Mucosa of rectum (tissue), 2 donors: ENCODE results near the gene FOXB2.

ENCODE experiments used
- H3K27ac ChIP-seq, 2 donors: one replicate each; pipeline ENCODE4 v1.7.0; 2013; ENCODE audit warnings: inconsistent platforms in 2 of 2, low read depth in 2 of 2, low read length in 2 of 2
- H3K27me3 ChIP-seq, 2 donors: one replicate each; pipeline ENCODE4 v1.7.0; 2013; ENCODE audit warnings: low read length in 2 of 2; ENCODE audit not compliant: control insufficient read depth in 2 of 2, insufficient read depth in 2 of 2
- H3K36me3 ChIP-seq, 2 donors: one replicate each; pipeline ENCODE4 v1.7.0; 2013; ENCODE audit warnings: low read length in 2 of 2; ENCODE audit not compliant: control insufficient read depth in 2 of 2, insufficient read depth in 2 of 2
- H3K4me1 ChIP-seq, 2 donors: one replicate each; pipeline ENCODE4 v1.7.0; 2013; ENCODE audit warnings: low read length in 2 of 2, mild to moderate bottlenecking in 1 of 2; ENCODE audit not compliant: control insufficient read depth in 2 of 2, insufficient read depth in 2 of 2
- H3K4me3 ChIP-seq, 2 donors: one replicate each; pipeline ENCODE4 v1.7.0; 2013; ENCODE audit warnings: low read length in 2 of 2
- H3K9ac ChIP-seq, 2 donors: one replicate each; pipeline ENCODE4 v1.7.0; 2013; ENCODE audit warnings: low read length in 2 of 2, low read depth in 1 of 2, mild to moderate bottlenecking in 1 of 2
- H3K9me3 ChIP-seq, 2 donors: one replicate each; pipeline ENCODE4 v1.7.0; 2013; ENCODE audit warnings: low read length in 2 of 2; ENCODE audit not compliant: control insufficient read depth in 2 of 2
- donor health status: healthy.
- donor health status: Normal muscosa, but diverticular disease.

Gene FOXB2

GRCh38 chr9:77015327-77016048, 4.0 kb upstream of the FOXB2 start:
- Histone ChIP-seq H3K36me3 (no peaks in the 10 kb centered on the region), H3K27ac (no peak overlapping the region), H3K9me3 (no peaks in the 10 kb centered on the region), H3K9ac (no peak overlapping the region), H3K27me3 (peaks cover 79 to 94% of the 10 kb centered on the region in 2 donors), H3K4me3 (no peak overlapping the region), H3K4me1 (peaks cover 0 to 2% of the 10 kb centered on the region in 2 donors)

GRCh38 chr9:77016121-77016525, 3.3 kb upstream of the FOXB2 start:
- Histone ChIP-seq H3K27me3 (peaks cover 80 to 96% of the 10 kb centered on the region in 2 donors), H3K9me3 (peaks cover 0 to under 1% of the 10 kb centered on the region in 2 donors), H3K4me3 (no peak overlapping the region), H3K27ac (no peak overlapping the region), H3K4me1 (peaks cover 3% of the 10 kb centered on the region in 2 donors), H3K9ac (no peak overlapping the region), H3K36me3 (no peaks in the 10 kb centered on the region)

GRCh38 chr9:77016526-77017504, 2.6 kb upstream of the FOXB2 start:
- H3K9ac ChIP-seq = no peak overlapping the region
- H3K9me3 ChIP-seq = peaks cover 0 to 2% of the 10 kb centered on the region in 2 donors
- H3K36me3 ChIP-seq = no peaks in the 10 kb centered on the region
- H3K4me1 ChIP-seq = peaks cover 3 to 5% of the 10 kb centered on the region in 2 donors
- H3K27me3 ChIP-seq = peaks cover 85 to 97% of the 10 kb centered on the region in 2 donors
- H3K27ac ChIP-seq = no peak overlapping the region
- no peak overlapping the region for H3K4me3 ChIP-seq

GRCh38 chr9:77017505-77017894, 2.0 kb upstream of the FOXB2 start:
- Histone ChIP-seq H3K27ac (no peak overlapping the region), H3K4me3 (no peak overlapping the region), H3K27me3 (peaks cover 87 to 97% of the 10 kb centered on the region in 2 donors), H3K9me3 (peaks cover 0 to 2% of the 10 kb centered on the region in 2 donors), H3K4me1 (peaks cover 3 to 5% of the 10 kb centered on the region in 2 donors), H3K9ac (no peak overlapping the region), H3K36me3 (no peaks in the 10 kb centered on the region)

- no peak overlapping the region for H3K9ac ChIP-seq
Measured at GRCh38 chr9:77018058-77018968, 1.1 kb upstream of the FOXB2 start.

GRCh38 chr9:77018969-77019235, 553 bp upstream of the FOXB2 start:
- no peak overlapping the region for H3K9ac ChIP-seq
- H3K9me3 ChIP-seq = peaks cover 0 to 2% of the 10 kb centered on the region in 2 donors
- peaks cover 88 to 97% of the 10 kb centered on the region in 2 donors for H3K27me3 ChIP-seq
- H3K27ac ChIP-seq = no peak overlapping the region
- no peak overlapping the region for H3K4me3 ChIP-seq
- peaks cover 3 to 5% of the 10 kb centered on the region in 2 donors for H3K4me1 ChIP-seq
- H3K36me3 ChIP-seq = no peaks in the 10 kb centered on the region

More at GRCh38 chr9:77018058-77018968, 1.1 kb upstream of the FOXB2 start:
- Histone ChIP-seq H3K27ac (no peak overlapping the region), H3K27me3 (peaks cover 88 to 97% of the 10 kb centered on the region in 2 donors), H3K4me1 (peaks cover 3 to 5% of the 10 kb centered on the region in 2 donors), H3K4me3 (no peak overlapping the region), H3K36me3 (no peaks in the 10 kb centered on the region), H3K9me3 (peaks cover 0 to 2% of the 10 kb centered on the region in 2 donors)

GRCh38 chr9:77019926-77020412, 514 bp downstream of the FOXB2 start:
- no peak overlapping the region for H3K9ac ChIP-seq
- H3K27ac ChIP-seq = no peak overlapping the region
- peaks cover 3 to 5% of the 10 kb centered on the region in 2 donors for H3K4me1 ChIP-seq
- peaks cover 0 to 2% of the 10 kb centered on the region in 2 donors for H3K9me3 ChIP-seq
- H3K4me3 ChIP-seq = no peak overlapping the region
- peaks cover 84 to 96% of the 10 kb centered on the region in 2 donors for H3K27me3 ChIP-seq
- no peaks in the 10 kb centered on the region for H3K36me3 ChIP-seq

GRCh38 chr9:77020413-77021290, 1.2 kb downstream of the FOXB2 start:
- Histone ChIP-seq H3K4me1 (peaks cover 3 to 5% of the 10 kb centered on the region in 2 donors), H3K4me3 (peak overlapping the region in 1 of 2 donors; percentile 4), H3K36me3 (no peaks in the 10 kb centered on the region), H3K9ac (no peak overlapping the region), H3K27ac (no peak overlapping the region), H3K27me3 (peaks cover 81 to 89% of the 10 kb centered on the region in 2 donors), H3K9me3 (peaks cover 0 to 2% of the 10 kb centered on the region in 2 donors)
